Thyroid gland (tissue), 4 donors: ENCODE data around the gene HMOX1.

Source experiments
- CTCF ChIP-seq, 6 experiments: fragments of 200-600 bp in 3 of 6; fragments of 450-650 bp in 3 of 6; sonication (generic) in 3 of 6; IDR thresholded peaks; one replicate each; pipeline ENCODE4 v1.5.1; 2016 to 2019; ENCODE audit warnings: antibody characterized with exemption in 6 of 6, mild to moderate bottlenecking in 2 of 6, inconsistent platforms in 1 of 6, moderate library complexity in 1 of 6
- POLR2A ChIP-seq, 2 donors: fragments of 450-650 bp; IDR thresholded peaks; one replicate each; pipeline ENCODE4 v1.6.1; 2017; ENCODE audit warnings: antibody characterized with exemption in 2 of 2, mild to moderate bottlenecking in 2 of 2, moderate library complexity in 1 of 2

GRCh38 chr22:35430897-35431322 lies 50.0 kb downstream of the HMOX1 start:
- TF ChIP-seq POLR2A (IDR thresholded peaks at IDR 0.05) (no peak), CTCF (IDR thresholded peaks at IDR 0.05) (peak; percentile 94 to 99 (median 98))
